HG03520 (cell line): ENCODE results near the gene ANKRD35.
A peak's percentile ranks its signal among the peaks of the same experiment; 100 is the strongest.
"Not testable (repeated sequence)": the region's sequence is repeated elsewhere in the genome, so short reads cannot be mapped to it uniquely, and the experiment has no call there.

ENCODE experiments used
- ATAC-seq: cut with Tn5 transposase; IDR thresholded peaks from one replicate; pipeline ENCODE4 v1.9.1; 2021; ENCODE audit warnings: mild to moderate bottlenecking, moderate library complexity; ENCODE audit not compliant: unreplicated experiment

ANKRD35 gene

GRCh38 chr1:145858238-145858900, 27.3 kb downstream of the ANKRD35 start:
- no peak for ATAC-seq

- no peak for ATAC-seq
Observed at GRCh38 chr1:145857170-145857569, 28.5 kb downstream of the ANKRD35 start.

GRCh38 chr1:145855426-145855948, 30.2 kb downstream of the ANKRD35 start:
- ATAC-seq: no peak

GRCh38 chr1:145849356-145850160, 36.1 kb downstream of the ANKRD35 start:
- no peak for ATAC-seq

GRCh38 chr1:145847827-145848226, 37.8 kb downstream of the ANKRD35 start:
- ATAC-seq: no peak

GRCh38 chr1:145846201-145846612, 39.5 kb downstream of the ANKRD35 start:
- ATAC-seq: no peak

GRCh38 chr1:145845514-145846161, 40.0 kb downstream of the ANKRD35 start, which contains the start of gene NUDT17:
NUDT17 (plus strand) TSS chr1:145845630; CDS start chr1:145845641, 11 bp downstream.
- peak; percentile 44 for ATAC-seq

GRCh38 chr1:145845144-145845513, 40.5 kb downstream of the ANKRD35 start:
- peak; percentile 57 for ATAC-seq

GRCh38 chr1:145843031-145843430, 42.6 kb downstream of the ANKRD35 start:
- no peak for ATAC-seq

GRCh38 chr1:145837656-145838055, 48.0 kb downstream of the ANKRD35 start:
- no peak for ATAC-seq

- ATAC-seq: not testable (repeated sequence)
Observed at GRCh38 chr1:145830810-145831209, 54.9 kb downstream of the ANKRD35 start.

- ATAC-seq: no peak
Observed at GRCh38 chr1:145828367-145829026, 57.2 kb downstream of the ANKRD35 start.

- ATAC-seq: no peak
Observed at GRCh38 chr1:145827966-145828365, 57.7 kb downstream of the ANKRD35 start.

- no peak for ATAC-seq
Observed at GRCh38 chr1:145826030-145826429, 59.6 kb downstream of the ANKRD35 start.

- no peak for ATAC-seq
Observed at GRCh38 chr1:145824499-145824842, 61.2 kb downstream of the ANKRD35 start.

- peak; percentile 83 for ATAC-seq
Observed at GRCh38 chr1:145823565-145824498, 61.8 kb downstream of the ANKRD35 start, which contains the start of the genes POLR3C and RNF115. POLR3C (plus strand) TSS chr1:145824200; CDS start chr1:145825777, 1,577 bp downstream. RNF115 (minus strand) TSS chr1:145824095; CDS start chr1:145823873, 222 bp downstream.

- ATAC-seq: not testable (repeated sequence)
Observed at GRCh38 chr1:145822779-145823331, 62.8 kb downstream of the ANKRD35 start.

GRCh38 chr1:145818095-145818494, 67.6 kb downstream of the ANKRD35 start:
- ATAC-seq: not testable (repeated sequence)
